GM12878 (cell line): Measurements from ENCODE around the gene GLS. TPM values are rescaled to one million over a fixed set of nuclear protein-coding genes. Genes with fewer than 3 reads are reported as not detected.

ENCODE experiments used
- BCL3 ChIP-seq: IDR thresholded peaks from 2 replicates; pipeline ENCODE4 v1.6.1; 2011; ENCODE audit warnings: borderline replicate concordance, low read depth, mild to moderate bottlenecking, moderate library complexity, low read length; ENCODE audit not compliant: insufficient read depth, poor library complexity, severe bottlenecking
- CHD1 ChIP-seq: IDR thresholded peaks from 2 replicates; pipeline ENCODE4 v1.6.1; 2012; ENCODE audit warnings: low read depth, low read length, improper control_type of control experiment
- CHD2 ChIP-seq: IDR thresholded peaks from 2 replicates; pipeline ENCODE4 v1.6.1; 2011; ENCODE audit warnings: low read depth, low read length, improper control_type of control experiment, borderline replicate concordance
- DPF2 ChIP-seq: fragments of 450-650 bp; IDR thresholded peaks from 2 replicates; pipeline ENCODE4 v1.6.1; 2017; ENCODE audit warnings: mild to moderate bottlenecking
- EGR1 ChIP-seq, 2 experiments: IDR thresholded peaks; 1 replicate in 1 of 2; 2 replicates in 1 of 2; pipeline ENCODE4 v1.6.1; 2011 to 2012; ENCODE audit warnings: low read depth in 2 of 2, low read length in 2 of 2, borderline replicate concordance in 1 of 2, mild to moderate bottlenecking in 1 of 2, moderate library complexity in 1 of 2
- ETV6 ChIP-seq, 2 experiments: fragments of 450-650 bp in 1 of 2; IDR thresholded peaks in 1 of 2; conservative IDR thresholded peaks in 1 of 2; 2 replicates each; pipeline ENCODE4 v1.6.1; 2014; ENCODE audit warnings: antibody characterized with exemption in 1 of 2, borderline replicate concordance in 1 of 2, low read depth in 1 of 2, mild to moderate bottlenecking in 1 of 2, moderate library complexity in 1 of 2
- IKZF1 ChIP-seq: fragments of 450-650 bp; conservative IDR thresholded peaks from 2 replicates; pipeline ENCODE4 v1.6.1; 2017; ENCODE audit warnings: antibody characterized with exemption, mild to moderate bottlenecking
- JUND ChIP-seq: IDR thresholded peaks from 2 replicates; pipeline ENCODE4 v1.6.1; 2012; ENCODE audit warnings: low read depth, mild to moderate bottlenecking, low read length, improper control_type of control experiment, moderate library complexity
- LARP7 ChIP-seq: fragments of 450-650 bp; IDR thresholded peaks from 2 replicates; pipeline ENCODE4 v1.6.1; 2017; ENCODE audit warnings: mild to moderate bottlenecking
- MTA3 ChIP-seq: IDR thresholded peaks from 2 replicates; pipeline ENCODE4 v1.6.1; 2012; ENCODE audit warnings: low read length, inconsistent platforms, borderline replicate concordance
- NR2C1 ChIP-seq: fragments of 450-650 bp; IDR thresholded peaks from 2 replicates; pipeline ENCODE4 v1.6.1; 2017; ENCODE audit warnings: antibody characterized with exemption, mild to moderate bottlenecking, moderate library complexity
- PAX5 ChIP-seq: IDR thresholded peaks from 2 replicates; pipeline ENCODE4 v1.6.1; 2011; ENCODE audit warnings: low read depth, low read length, borderline replicate concordance
- POLR2A ChIP-seq: IDR thresholded peaks from 2 replicates; pipeline ENCODE4 v1.6.1; 2011; ENCODE audit warnings: low read depth, mild to moderate bottlenecking, low read length
- POU2F2 ChIP-seq: IDR thresholded peaks from 3 replicates; pipeline ENCODE4 v1.6.1; 2011; ENCODE audit warnings: low read depth, mild to moderate bottlenecking, low read length, borderline replicate concordance
- RB1 ChIP-seq: fragments of 450-650 bp; formaldehyde crosslinking; IDR thresholded peaks from 2 replicates; pipeline ENCODE4 v1.6.1; 2017; ENCODE audit warnings: mild to moderate bottlenecking, borderline replicate concordance
- SIX5 ChIP-seq: IDR thresholded peaks from 2 replicates; pipeline ENCODE4 v1.6.1; 2011; ENCODE audit warnings: mild to moderate bottlenecking, low read depth, low read length, moderate library complexity; ENCODE audit not compliant: severe bottlenecking
- SMAD1 ChIP-seq: fragments of 450-650 bp; IDR thresholded peaks from 2 replicates; pipeline ENCODE4 v1.6.1; 2018; ENCODE audit warnings: mild to moderate bottlenecking, low read depth; ENCODE audit not compliant: partially characterized antibody
- SP1 ChIP-seq: IDR thresholded peaks from one replicate; pipeline ENCODE4 v1.6.1; 2011; ENCODE audit warnings: low read depth, low read length
- SRF ChIP-seq, 2 experiments: IDR thresholded peaks; 2 replicates each; pipeline ENCODE4 v1.6.1; 2011; ENCODE audit warnings: low read depth in 2 of 2, low read length in 2 of 2, mild to moderate bottlenecking in 1 of 2, moderate library complexity in 1 of 2
- TAF1 ChIP-seq: IDR thresholded peaks from 2 replicates; pipeline ENCODE4 v1.6.1; 2011; ENCODE audit warnings: mild to moderate bottlenecking, low read depth, low read length, borderline replicate concordance
- TCF3 ChIP-seq: IDR thresholded peaks from 2 replicates; pipeline ENCODE4 v1.6.1; 2012; ENCODE audit warnings: low read depth, mild to moderate bottlenecking, low read length, borderline replicate concordance; ENCODE audit not compliant: insufficient read depth
- USF1 ChIP-seq: IDR thresholded peaks from 2 replicates; pipeline ENCODE4 v1.6.1; 2011; ENCODE audit warnings: borderline replicate concordance, low read depth, mild to moderate bottlenecking, moderate library complexity, mixed read lengths, low read length; ENCODE audit not compliant: insufficient read depth; ENCODE audit errors: extremely low read length
- polyA plus RNA-seq, 11 experiments: library from polyadenylated mRNA; depleted of rRNA in 4 of 11; unstranded in 6 of 11; stranded (reverse) in 5 of 11; fragments of >200 nt; fragmentation: Nextera tagmentation in 4 of 11; fragmentation: Illumina TruSeq in 1 of 11; extraction: Ambion mirVana in 4 of 11; extraction: Trizol in 1 of 11; gene quantifications; 1 replicate in 1 of 11; 2 replicates in 10 of 11; pipeline versions ENCODE4 v1.2.1 to v1.2.3, GENCODE V29; 2011 to 2016; ENCODE audit warnings: inconsistent platforms in 2 of 11, missing spikeins in 2 of 11, low read depth in 1 of 11
- total RNA-seq, 4 experiments: library from RNA; depleted of rRNA in 3 of 4; stranded (reverse); fragments of >200 nt in 3 of 4; fragmentation: Illumina TruSeq in 1 of 4; extraction: Trizol in 1 of 4; gene quantifications; 2 replicates each; pipeline versions ENCODE4 v1.2.1 to v1.2.3, GENCODE V29; 2013 to 2021
- TF ChIP-seq, protein P1 (sequence below): fragments of 450-650 bp; IDR thresholded peaks from 2 replicates; pipeline ENCODE4 v1.6.1; 2017; ENCODE audit warnings: mild to moderate bottlenecking
- TF ChIP-seq, protein P2 (sequence below): fragments of 450-650 bp; IDR thresholded peaks from 2 replicates; pipeline ENCODE4 v1.6.1; 2016; ENCODE audit warnings: mild to moderate bottlenecking

Gene GLS
- total and polyA plus RNA-seq, 10 of the 15 experiments (the other 5 are each of a cell fraction or from before 2014, with no cell fraction given): 15.7 to 145 (median 70.8) TPM

- TF ChIP-seq, protein P1, sequence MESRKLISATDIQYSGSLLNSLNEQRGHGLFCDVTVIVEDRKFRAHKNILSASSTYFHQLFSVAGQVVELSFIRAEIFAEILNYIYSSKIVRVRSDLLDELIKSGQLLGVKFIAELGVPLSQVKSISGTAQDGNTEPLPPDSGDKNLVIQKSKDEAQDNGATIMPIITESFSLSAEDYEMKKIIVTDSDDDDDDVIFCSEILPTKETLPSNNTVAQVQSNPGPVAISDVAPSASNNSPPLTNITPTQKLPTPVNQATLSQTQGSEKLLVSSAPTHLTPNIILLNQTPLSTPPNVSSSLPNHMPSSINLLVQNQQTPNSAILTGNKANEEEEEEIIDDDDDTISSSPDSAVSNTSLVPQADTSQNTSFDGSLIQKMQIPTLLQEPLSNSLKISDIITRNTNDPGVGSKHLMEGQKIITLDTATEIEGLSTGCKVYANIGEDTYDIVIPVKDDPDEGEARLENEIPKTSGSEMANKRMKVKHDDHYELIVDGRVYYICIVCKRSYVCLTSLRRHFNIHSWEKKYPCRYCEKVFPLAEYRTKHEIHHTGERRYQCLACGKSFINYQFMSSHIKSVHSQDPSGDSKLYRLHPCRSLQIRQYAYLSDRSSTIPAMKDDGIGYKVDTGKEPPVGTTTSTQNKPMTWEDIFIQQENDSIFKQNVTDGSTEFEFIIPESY: no peak
- TF ChIP-seq POLR2A: peak; percentile 92
- TF ChIP-seq TCF3: peak; percentile 72; the same call in 1 of the 2 replicates
- TF ChIP-seq JUND: 0 out of 2 replicates have a peak, but pooled peaks have one; percentile 6
- TF ChIP-seq SIX5: no peak
- TF ChIP-seq DPF2: peak; percentile 42
- TF ChIP-seq SMAD1: peak; percentile 34
- peak; percentile 39 for TF ChIP-seq SP1
- TF ChIP-seq MTA3: peak; percentile 24; the same call in 1 of the 2 replicates
- peak; percentile 72 to 87 for TF ChIP-seq SRF (IDR thresholded peaks at IDR 0.05; ENCODE audit: low read depth in 2 of 2, low read length in 2 of 2)
- peak; percentile 78; the same call in 1 of the 2 replicates for TF ChIP-seq RB1
- TF ChIP-seq CHD1: peak; percentile 52; the same call in 1 of the 2 replicates
- peak in 1 of 2 experiments; percentile 83; a peak in 1 of 3 replicates for TF ChIP-seq EGR1 (IDR thresholded peaks at IDR 0.05; ENCODE audit: borderline replicate concordance in 1 of 2, low read depth in 2 of 2, low read length in 2 of 2)
- peak; percentile 71 for TF ChIP-seq USF1
- peak; percentile 21 for TF ChIP-seq BCL3
- peak; percentile 76; the same call in 1 of the 2 replicates for TF ChIP-seq LARP7
- TF ChIP-seq TAF1: peak; percentile 60
- peak; percentile 81; the same call in 2 of the 3 replicates for TF ChIP-seq POU2F2
- no peak for TF ChIP-seq NR2C1
- TF ChIP-seq, protein P2, sequence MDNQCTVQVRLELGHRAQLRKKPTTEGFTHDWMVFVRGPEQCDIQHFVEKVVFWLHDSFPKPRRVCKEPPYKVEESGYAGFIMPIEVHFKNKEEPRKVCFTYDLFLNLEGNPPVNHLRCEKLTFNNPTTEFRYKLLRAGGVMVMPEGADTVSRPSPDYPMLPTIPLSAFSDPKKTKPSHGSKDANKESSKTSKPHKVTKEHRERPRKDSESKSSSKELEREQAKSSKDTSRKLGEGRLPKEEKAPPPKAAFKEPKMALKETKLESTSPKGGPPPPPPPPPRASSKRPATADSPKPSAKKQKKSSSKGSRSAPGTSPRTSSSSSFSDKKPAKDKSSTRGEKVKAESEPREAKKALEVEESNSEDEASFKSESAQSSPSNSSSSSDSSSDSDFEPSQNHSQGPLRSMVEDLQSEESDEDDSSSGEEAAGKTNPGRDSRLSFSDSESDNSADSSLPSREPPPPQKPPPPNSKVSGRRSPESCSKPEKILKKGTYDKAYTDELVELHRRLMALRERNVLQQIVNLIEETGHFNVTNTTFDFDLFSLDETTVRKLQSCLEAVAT: 0 out of 2 replicates have a peak, but pooled peaks have one; percentile 60
- peak; percentile 65 for TF ChIP-seq IKZF1
- TF ChIP-seq PAX5: peak; percentile 45; the same call in 1 of the 2 replicates
- TF ChIP-seq ETV6 (conservative IDR thresholded peaks at IDR 0.05 in 1 of 2, IDR thresholded peaks at IDR 0.05 in 1 of 2; ENCODE audit: borderline replicate concordance in 1 of 2, low read depth in 1 of 2): peak in 1 of 2 experiments; percentile 84; a peak in 2 of 4 replicates
- peak; percentile 59; the same call in 1 of the 2 replicates for TF ChIP-seq CHD2
Measured at GRCh38 chr2:190881598-190882410, 1.2 kb downstream of the GLS start (continued).
